Activated naive CD8-positive, alpha-beta T cell (primary cell): Measurements from ENCODE around the gene MYO10.

Experiments used
- H3K27ac Mint-ChIP-seq: one replicate; pipeline ENCODE4 v1.8.0; 2021; ENCODE audit warnings: mixed read lengths
- H3K27me3 Mint-ChIP-seq: one replicate; pipeline ENCODE4 v1.8.0; 2021; ENCODE audit warnings: mixed read lengths
- H3K36me3 Mint-ChIP-seq: one replicate; pipeline ENCODE4 v1.8.0; 2021; ENCODE audit warnings: mixed read lengths
- H3K4me1 Mint-ChIP-seq: one replicate; pipeline ENCODE4 v1.8.0; 2021; ENCODE audit warnings: low read depth, mixed read lengths
- H3K4me3 Mint-ChIP-seq: one replicate; pipeline ENCODE4 v1.8.0; 2021; ENCODE audit warnings: mild to moderate bottlenecking, mixed read lengths
- H3K9me3 Mint-ChIP-seq: one replicate; pipeline ENCODE4 v1.8.0; 2021; ENCODE audit warnings: low read depth, mixed read lengths

The MYO10 gene

GRCh38 chr5:16625096-16625495, 311.0 kb downstream of the MYO10 start:
- Mint-ChIP-seq H3K36me3 (no peaks in the 10 kb centered on the region), H3K9me3 (no peaks in the 10 kb centered on the region), H3K27me3 (no peaks in the 10 kb centered on the region), H3K4me1 (peaks cover 72% of the 10 kb centered on the region), H3K4me3 (no peak overlapping the region), H3K27ac (peak overlapping the region; percentile 88)

- Mint-ChIP-seq H3K4me3 (no peak overlapping the region), H3K27me3 (no peaks in the 10 kb centered on the region), H3K4me1 (peaks cover 38% of the 10 kb centered on the region), H3K9me3 (no peaks in the 10 kb centered on the region), H3K36me3 (no peaks in the 10 kb centered on the region), H3K27ac (no peak overlapping the region)
Observed at GRCh38 chr5:16619136-16619535, 317.0 kb downstream of the MYO10 start.

GRCh38 chr5:16618138-16618897, 317.8 kb downstream of the MYO10 start:
- H3K4me1 Mint-ChIP-seq = peaks cover 43% of the 10 kb centered on the region
- no peaks in the 10 kb centered on the region for H3K9me3 Mint-ChIP-seq
- no peaks in the 10 kb centered on the region for H3K36me3 Mint-ChIP-seq
- no peaks in the 10 kb centered on the region for H3K27me3 Mint-ChIP-seq
- H3K27ac Mint-ChIP-seq = no peak overlapping the region
- H3K4me3 Mint-ChIP-seq = no peak overlapping the region

DNA sequence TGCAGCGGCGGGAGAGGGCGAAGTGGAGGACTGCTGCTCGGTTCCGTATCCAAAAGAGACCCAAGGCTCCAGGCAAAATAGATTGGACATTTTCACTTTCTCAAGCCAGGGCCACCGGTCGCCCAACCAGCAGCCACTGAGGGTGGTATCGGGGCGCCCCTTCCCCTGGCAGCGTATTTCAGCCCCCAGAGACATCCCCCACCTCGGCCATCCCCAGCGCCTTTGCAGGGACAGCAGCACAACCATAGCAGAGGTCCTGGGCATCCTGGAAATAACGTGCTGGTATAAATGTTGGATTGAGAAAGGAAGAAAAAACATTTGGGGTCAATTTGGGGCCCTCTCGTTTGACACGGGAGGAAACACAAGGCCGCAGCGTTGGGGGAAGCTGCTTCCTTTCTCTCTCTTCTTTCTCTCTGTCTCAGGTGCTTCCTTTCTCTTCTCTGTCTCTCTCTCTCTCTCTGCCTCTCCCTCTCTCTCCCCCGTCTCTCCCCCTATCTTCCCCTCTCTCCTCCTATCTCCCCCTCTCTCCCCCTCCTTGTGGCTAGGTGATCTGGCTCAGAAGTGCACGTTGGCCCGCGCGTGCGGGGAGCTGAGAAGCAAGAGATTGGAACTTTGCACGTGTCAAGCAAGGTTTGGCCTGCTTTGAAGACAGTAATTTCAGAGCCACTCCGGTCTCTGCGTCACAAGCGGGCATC, 318.7 kb downstream of the MYO10 start:
- Mint-ChIP-seq H3K4me1 (peaks cover 51% of the 10 kb centered on the region), H3K36me3 (no peaks in the 10 kb centered on the region), H3K4me3 (no peak overlapping the region), H3K9me3 (no peaks in the 10 kb centered on the region), H3K27ac (no peak overlapping the region), H3K27me3 (no peaks in the 10 kb centered on the region)

GRCh38 chr5:16616536-16617273, 319.4 kb downstream of the MYO10 start, which contains the start of gene RETREG1:
RETREG1 (minus strand) TSS chr5:16616997; CDS start chr5:16616971, 26 bp downstream.
- Mint-ChIP-seq H3K4me3 (peak within 1 kb of the TSS; percentile 97), H3K27ac (peak within 1 kb of the TSS; percentile 96), H3K9me3 (no peaks in the 10 kb centered on the region)

DNA sequence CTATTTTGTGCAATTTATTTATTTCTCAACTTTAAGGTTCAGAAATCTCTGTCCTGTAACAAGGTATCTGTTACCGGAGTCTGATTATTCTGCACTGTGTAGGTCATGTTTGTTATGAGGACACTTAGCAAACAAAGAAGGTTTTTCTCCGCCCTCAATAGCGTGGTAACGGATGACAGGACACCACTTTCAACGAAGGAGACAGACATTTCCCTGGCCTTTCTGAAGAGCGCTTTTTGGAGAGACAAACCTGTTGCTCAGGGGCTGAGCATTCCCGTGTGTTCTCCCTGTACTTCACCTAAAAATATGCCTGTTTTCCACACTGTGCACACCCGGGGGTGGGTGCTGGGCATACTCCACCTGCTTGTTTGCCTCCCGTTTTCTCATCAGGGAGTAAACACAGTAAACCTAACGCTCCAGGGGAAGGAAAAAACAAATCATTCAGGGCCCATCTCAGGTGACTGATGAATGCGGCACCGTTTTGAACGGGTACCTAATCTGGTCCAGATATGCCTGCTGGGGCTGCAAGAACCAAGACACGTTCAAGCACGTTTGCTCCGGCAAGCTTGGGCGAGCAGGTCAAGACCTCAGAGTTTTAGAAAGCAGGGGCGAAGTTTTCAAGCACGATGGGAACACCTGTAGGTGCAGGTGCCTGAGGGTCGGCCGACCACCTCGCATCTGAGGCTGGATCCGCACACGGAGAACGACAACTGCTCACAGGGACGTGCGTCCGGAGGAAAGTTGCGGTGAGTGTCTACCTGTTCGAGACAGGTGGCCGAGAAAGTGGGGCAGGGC, 320.1 kb downstream of the MYO10 start:
- peak overlapping the region; percentile 96 for H3K27ac Mint-ChIP-seq
- H3K4me1 Mint-ChIP-seq = peaks cover 53% of the 10 kb centered on the region
- H3K36me3 Mint-ChIP-seq = peaks cover 5% of the 10 kb centered on the region
- no peaks in the 10 kb centered on the region for H3K27me3 Mint-ChIP-seq
- peak overlapping the region; percentile 97 for H3K4me3 Mint-ChIP-seq
- H3K9me3 Mint-ChIP-seq = peaks cover 4% of the 10 kb centered on the region

More at GRCh38 chr5:16616536-16617273, 319.4 kb downstream of the MYO10 start, which contains the start of gene RETREG1:
- H3K36me3 Mint-ChIP-seq = no peaks in the 10 kb centered on the region
- no peaks in the 10 kb centered on the region for H3K27me3 Mint-ChIP-seq
- peaks cover 53% of the 10 kb centered on the region for H3K4me1 Mint-ChIP-seq

DNA sequence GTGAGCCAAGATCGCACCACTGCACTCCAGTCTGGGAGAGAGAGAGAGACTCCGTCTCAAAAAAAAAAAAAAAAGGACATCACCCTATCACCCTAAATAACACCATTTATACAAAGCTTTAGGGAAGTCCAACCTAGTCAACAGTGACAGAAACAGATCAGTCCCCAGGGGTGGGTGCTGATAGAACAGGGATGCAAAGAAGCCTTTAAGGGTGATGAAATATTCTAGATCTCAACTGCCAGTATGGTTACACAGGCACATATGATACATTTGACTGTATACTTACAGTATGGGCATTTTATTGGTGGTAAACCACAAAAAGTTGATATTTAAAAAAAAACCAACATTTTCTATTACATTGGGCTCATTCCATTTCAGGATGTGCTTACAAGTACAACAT, 324.1 kb downstream of the MYO10 start:
- peak overlapping the region; percentile 54 for H3K4me3 Mint-ChIP-seq
- H3K27me3 Mint-ChIP-seq = no peaks in the 10 kb centered on the region
- peaks cover 6% of the 10 kb centered on the region for H3K36me3 Mint-ChIP-seq
- H3K27ac Mint-ChIP-seq = no peak overlapping the region
- peaks cover 4% of the 10 kb centered on the region for H3K9me3 Mint-ChIP-seq
- peaks cover 74% of the 10 kb centered on the region for H3K4me1 Mint-ChIP-seq
